Effector CD8-positive, alpha-beta T cell (primary cell): ENCODE results near the gene AQP9.
"Not testable (repeated sequence)": the region's sequence is repeated elsewhere in the genome, so short reads cannot be mapped to it uniquely, and the experiment has no call there.

Experiments
- DNase-seq: peaks from one replicate; lab custom pipeline; 2025; lab: John Stamatoyannopoulos, UW
- total RNA-seq, 4 experiments: gene quantifications; one replicate each; lab custom pipeline; 2026; lab: John Stamatoyannopoulos, UW

Gene AQP9
- 0 to 0.09 (median 0) reads per million in 4 experiments for total RNA-seq

- no peak for DNase-seq
Observed at GRCh38 chr15:58138106-58138505, at the start of gene AQP9. Gene AQP9, plus strand, starts transcription at chr15:58138381. Its CDS starts 185 bp downstream, at chr15:58138566.

- no peak for DNase-seq
Observed at GRCh38 chr15:58095415-58095814, 42.8 kb upstream of the AQP9 start.

GRCh38 chr15:58096529-58097084 lies 41.6 kb upstream of the AQP9 start:
- DNase-seq: no peak

- no peak for DNase-seq
Observed at GRCh38 chr15:58103482-58103881, 34.7 kb upstream of the AQP9 start.

GRCh38 chr15:58108117-58108516 lies 30.1 kb upstream of the AQP9 start:
- DNase-seq: no peak

GRCh38 chr15:58109419-58109818 lies 28.8 kb upstream of the AQP9 start:
- DNase-seq: no peak

- DNase-seq: no peak
Observed at GRCh38 chr15:58110999-58111717, 27.0 kb upstream of the AQP9 start.

- DNase-seq: no peak
Observed at GRCh38 chr15:58111718-58112104, 26.5 kb upstream of the AQP9 start.

- not testable (repeated sequence) for DNase-seq
Observed at GRCh38 chr15:58113358-58113757, 24.8 kb upstream of the AQP9 start.

GRCh38 chr15:58114388-58114787 lies 23.8 kb upstream of the AQP9 start:
- no peak for DNase-seq

- DNase-seq: no peak
Observed at GRCh38 chr15:58114812-58115211, 23.4 kb upstream of the AQP9 start.

- DNase-seq: no peak
Observed at GRCh38 chr15:58115692-58116091, 22.5 kb upstream of the AQP9 start.

GRCh38 chr15:58117619-58118018 lies 20.6 kb upstream of the AQP9 start:
- no peak for DNase-seq

- DNase-seq: no peak
Observed at GRCh38 chr15:58118272-58118671, 19.9 kb upstream of the AQP9 start.

- no peak for DNase-seq
Observed at GRCh38 chr15:58119016-58119415, 19.2 kb upstream of the AQP9 start.

- no peak for DNase-seq
Observed at GRCh38 chr15:58124585-58124984, 13.6 kb upstream of the AQP9 start.

- DNase-seq: no peak
Observed at GRCh38 chr15:58125333-58125732, 12.8 kb upstream of the AQP9 start.

GRCh38 chr15:58134886-58135285 lies 3.3 kb upstream of the AQP9 start:
- DNase-seq: no peak

- DNase-seq: no peak
Observed at GRCh38 chr15:58135511-58136174, 2.5 kb upstream of the AQP9 start.

GRCh38 chr15:58136731-58137130 lies 1.4 kb upstream of the AQP9 start:
- no peak for DNase-seq

GRCh38 chr15:58137686-58138085 lies 495 bp upstream of the AQP9 start:
- DNase-seq: no peak

- DNase-seq: no peak
Observed at GRCh38 chr15:58139276-58139988, 1.3 kb downstream of the AQP9 start.
